ENCODE data around the gene PLOD1.

DNA sequence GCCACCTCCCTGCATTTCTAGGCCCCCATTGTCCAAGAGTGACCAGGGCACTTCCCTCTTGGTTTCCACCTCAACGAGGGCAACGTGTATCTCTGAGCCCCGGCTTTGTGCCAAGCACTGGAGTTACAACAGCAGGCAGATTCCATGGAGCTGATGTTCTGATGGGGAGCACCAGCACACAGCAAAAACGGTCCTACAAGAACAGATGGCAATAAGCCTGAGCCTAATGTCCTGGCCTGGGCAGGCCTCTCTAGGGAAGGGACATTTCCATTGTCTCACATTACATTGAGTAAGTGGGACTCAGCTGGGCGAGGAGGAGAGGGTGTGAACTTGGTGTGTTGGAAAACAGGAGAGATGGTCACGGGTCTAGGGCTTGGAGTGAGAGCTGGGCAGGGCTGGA lies 48.6 kb upstream of the PLOD1 start:
- no peak for TF ChIP-seq POLR2AphosphoS5 (IDR thresholded peaks at IDR 0.05; ENCODE audit: low read depth, low read length)
- TF ChIP-seq, protein P1, sequence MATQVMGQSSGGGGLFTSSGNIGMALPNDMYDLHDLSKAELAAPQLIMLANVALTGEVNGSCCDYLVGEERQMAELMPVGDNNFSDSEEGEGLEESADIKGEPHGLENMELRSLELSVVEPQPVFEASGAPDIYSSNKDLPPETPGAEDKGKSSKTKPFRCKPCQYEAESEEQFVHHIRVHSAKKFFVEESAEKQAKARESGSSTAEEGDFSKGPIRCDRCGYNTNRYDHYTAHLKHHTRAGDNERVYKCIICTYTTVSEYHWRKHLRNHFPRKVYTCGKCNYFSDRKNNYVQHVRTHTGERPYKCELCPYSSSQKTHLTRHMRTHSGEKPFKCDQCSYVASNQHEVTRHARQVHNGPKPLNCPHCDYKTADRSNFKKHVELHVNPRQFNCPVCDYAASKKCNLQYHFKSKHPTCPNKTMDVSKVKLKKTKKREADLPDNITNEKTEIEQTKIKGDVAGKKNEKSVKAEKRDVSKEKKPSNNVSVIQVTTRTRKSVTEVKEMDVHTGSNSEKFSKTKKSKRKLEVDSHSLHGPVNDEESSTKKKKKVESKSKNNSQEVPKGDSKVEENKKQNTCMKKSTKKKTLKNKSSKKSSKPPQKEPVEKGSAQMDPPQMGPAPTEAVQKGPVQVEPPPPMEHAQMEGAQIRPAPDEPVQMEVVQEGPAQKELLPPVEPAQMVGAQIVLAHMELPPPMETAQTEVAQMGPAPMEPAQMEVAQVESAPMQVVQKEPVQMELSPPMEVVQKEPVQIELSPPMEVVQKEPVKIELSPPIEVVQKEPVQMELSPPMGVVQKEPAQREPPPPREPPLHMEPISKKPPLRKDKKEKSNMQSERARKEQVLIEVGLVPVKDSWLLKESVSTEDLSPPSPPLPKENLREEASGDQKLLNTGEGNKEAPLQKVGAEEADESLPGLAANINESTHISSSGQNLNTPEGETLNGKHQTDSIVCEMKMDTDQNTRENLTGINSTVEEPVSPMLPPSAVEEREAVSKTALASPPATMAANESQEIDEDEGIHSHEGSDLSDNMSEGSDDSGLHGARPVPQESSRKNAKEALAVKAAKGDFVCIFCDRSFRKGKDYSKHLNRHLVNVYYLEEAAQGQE (IDR thresholded peaks at IDR 0.05; ENCODE audit: insufficient read depth in 1 of 2, low read depth in 2 of 2, low read length in 2 of 2), result no peak
- TF ChIP-seq TAF1 (IDR thresholded peaks at IDR 0.05; ENCODE audit: borderline replicate concordance, insufficient read depth, low read length), result no peak

Measured in PFSK-1 (cell line).